Liver (tissue), 9 donors: ENCODE data around the gene RALGPS1. TPM values are rescaled to one million over a fixed set of nuclear protein-coding genes. Genes with fewer than 3 reads are reported as not detected.

ENCODE experiments used
- DNase-seq: peaks from one replicate; pipeline ENCODE4 v3.0.0-alpha.2; 2017; ENCODE audit warnings: low spot score
- H3K27ac ChIP-seq, 2 donors: one replicate each; pipeline ENCODE4 v1.7.0; 2013; ENCODE audit warnings: inconsistent platforms in 2 of 2, low read length in 2 of 2, control low read depth in 1 of 2, low read depth in 1 of 2, mild to moderate bottlenecking in 1 of 2
- H3K27me3 ChIP-seq, 4 donors: one replicate each; pipeline versions ENCODE4 v1.6.1 to v1.7.0; 2013; ENCODE audit warnings: low read length in 3 of 4, inconsistent platforms in 1 of 4, mild to moderate bottlenecking in 1 of 4, moderate library complexity in 1 of 4; ENCODE audit not compliant: control insufficient read depth in 4 of 4, insufficient read depth in 4 of 4
- H3K36me3 ChIP-seq, 4 donors: one replicate each; pipeline versions ENCODE4 v1.6.1 to v1.7.0; 2013; ENCODE audit warnings: low read length in 3 of 4, mild to moderate bottlenecking in 3 of 4, low read depth in 1 of 4, moderate library complexity in 1 of 4; ENCODE audit not compliant: control insufficient read depth in 4 of 4, insufficient read depth in 3 of 4
- H3K4me1 ChIP-seq, 4 donors: one replicate each; pipeline versions ENCODE4 v1.6.1 to v1.7.0; 2013; ENCODE audit warnings: low read length in 3 of 4, mild to moderate bottlenecking in 3 of 4, moderate library complexity in 1 of 4; ENCODE audit not compliant: control insufficient read depth in 4 of 4, insufficient read depth in 4 of 4
- H3K4me3 ChIP-seq, 3 donors: one replicate each; pipeline versions ENCODE4 v1.6.1 to v1.7.0; 2013; ENCODE audit warnings: low read length in 3 of 3, control low read depth in 1 of 3, low read depth in 1 of 3, mild to moderate bottlenecking in 1 of 3
- H3K9ac ChIP-seq, 2 donors: one replicate each; pipeline ENCODE4 v1.7.0; 2013; ENCODE audit warnings: low read length in 2 of 2, mild to moderate bottlenecking in 2 of 2, moderate library complexity in 2 of 2, control low read depth in 1 of 2, low read depth in 1 of 2
- H3K9me3 ChIP-seq, 4 donors: one replicate each; pipeline versions ENCODE4 v1.6.1 to v1.7.0; 2013; ENCODE audit warnings: low read length in 3 of 4; ENCODE audit not compliant: control insufficient read depth in 4 of 4
- ATF3 ChIP-seq: IDR thresholded peaks from 2 replicates; pipeline ENCODE4 v1.6.1; 2016; ENCODE audit warnings: antibody characterized with exemption
- CTCF ChIP-seq: fragments of 150-350 bp; IDR thresholded peaks from 2 replicates; pipeline ENCODE4 v1.5.1; 2017; ENCODE audit warnings: improper control_type of control experiment, low read depth, low read length; ENCODE audit not compliant: missing input control
- FOXA1 ChIP-seq: IDR thresholded peaks from 2 replicates; pipeline ENCODE4 v1.6.1; 2016; ENCODE audit warnings: antibody characterized with exemption
- FOXA2 ChIP-seq: IDR thresholded peaks from 2 replicates; pipeline ENCODE4 v1.6.1; 2016; ENCODE audit warnings: antibody characterized with exemption
- GABPA ChIP-seq, 2 donors: IDR thresholded peaks in 1 of 2; conservative IDR thresholded peaks in 1 of 2; 2 replicates each; pipeline ENCODE4 v1.6.1; 2016; ENCODE audit warnings: antibody characterized with exemption in 2 of 2, mild to moderate bottlenecking in 1 of 2, moderate library complexity in 1 of 2
- HNF4A ChIP-seq, 2 donors: conservative IDR thresholded peaks; 2 replicates each; pipeline ENCODE4 v1.6.1; 2016; ENCODE audit warnings: antibody characterized with exemption in 2 of 2, mild to moderate bottlenecking in 2 of 2
- HNF4G ChIP-seq: IDR thresholded peaks from 2 replicates; pipeline ENCODE4 v1.6.1; 2016; ENCODE audit warnings: antibody characterized with exemption
- MAX ChIP-seq: IDR thresholded peaks from 2 replicates; pipeline ENCODE4 v1.6.1; 2016; ENCODE audit warnings: antibody characterized with exemption
- NR2F2 ChIP-seq: IDR thresholded peaks from 2 replicates; pipeline ENCODE4 v1.6.1; 2016; ENCODE audit warnings: antibody characterized with exemption
- RAD21 ChIP-seq, 2 donors: IDR thresholded peaks; 2 replicates each; pipeline ENCODE4 v1.6.1; 2016; ENCODE audit warnings: antibody characterized with exemption in 2 of 2, mild to moderate bottlenecking in 2 of 2
- REST ChIP-seq: IDR thresholded peaks from 2 replicates; pipeline ENCODE4 v1.6.1; 2016; ENCODE audit warnings: antibody characterized with exemption, mild to moderate bottlenecking
- SP1 ChIP-seq: IDR thresholded peaks from 2 replicates; pipeline ENCODE4 v1.6.1; 2018; ENCODE audit warnings: antibody characterized with exemption, mild to moderate bottlenecking
- TAF1 ChIP-seq: conservative IDR thresholded peaks from 2 replicates; pipeline ENCODE4 v1.6.1; 2016; ENCODE audit warnings: antibody characterized with exemption, mild to moderate bottlenecking
- YY1 ChIP-seq: IDR thresholded peaks from 2 replicates; pipeline ENCODE4 v1.6.1; 2016; ENCODE audit warnings: antibody characterized with exemption, mild to moderate bottlenecking
- WGBS: extraction: QIAGEN DNeasy Blood & Tissue Kit; methylation state at CpG from one replicate; pipeline ENCODE4 v1.1.7; 2013; 5-methylcytosine and 5-hydroxymethylcytosine counted together
- polyA plus RNA-seq, 2 donors: library from polyadenylated mRNA; stranded (reverse) in 1 of 2; unstranded in 1 of 2; fragments of 200-250 nt in 1 of 2; fragments of >200 nt in 1 of 2; fragmentation: Nextera tagmentation in 1 of 2; extraction: Ambion mirVana in 1 of 2; gene quantifications; one replicate each; pipeline versions ENCODE4 v1.2.1 to v1.2.3, GENCODE V29; 2013 to 2015
- total RNA-seq, 2 donors: library from RNA; depleted of rRNA; stranded (reverse); fragments of >200 nt; gene quantifications; one replicate each; pipeline ENCODE4 v1.2.3, GENCODE V29; 2014
- TF ChIP-seq, protein P1 (sequence below): IDR thresholded peaks from 2 replicates; pipeline ENCODE4 v1.6.1; 2016; ENCODE audit warnings: antibody characterized with exemption
- donor health status: healthy.
- donor health status: healthy.
- donor health status: healthy.
- donor health status: healthy.
- donor health status: healthy.

Gene RALGPS1
- total and polyA plus RNA-seq, 4 donors: 1.4 to 2.7 (median 2.0) TPM

- WGBS: 93% methylated on average over 5 of the region's 5 CpGs
- Histone ChIP-seq H3K27me3 (no peaks in the 10 kb centered on the region), H3K4me3 (no peak overlapping the region), H3K9me3 (no peaks in the 10 kb centered on the region), H3K27ac (no peak overlapping the region), H3K4me1 (no peaks in the 10 kb centered on the region), H3K9ac (no peak overlapping the region), H3K36me3 (no peaks in the 10 kb centered on the region)
- DNase-seq: no peak
- TF ChIP-seq NR2F2 (no peak), YY1 (no peak)
Measured at GRCh38 chr9:127038531-127038930, 123.9 kb downstream of the RALGPS1 start.

DNA sequence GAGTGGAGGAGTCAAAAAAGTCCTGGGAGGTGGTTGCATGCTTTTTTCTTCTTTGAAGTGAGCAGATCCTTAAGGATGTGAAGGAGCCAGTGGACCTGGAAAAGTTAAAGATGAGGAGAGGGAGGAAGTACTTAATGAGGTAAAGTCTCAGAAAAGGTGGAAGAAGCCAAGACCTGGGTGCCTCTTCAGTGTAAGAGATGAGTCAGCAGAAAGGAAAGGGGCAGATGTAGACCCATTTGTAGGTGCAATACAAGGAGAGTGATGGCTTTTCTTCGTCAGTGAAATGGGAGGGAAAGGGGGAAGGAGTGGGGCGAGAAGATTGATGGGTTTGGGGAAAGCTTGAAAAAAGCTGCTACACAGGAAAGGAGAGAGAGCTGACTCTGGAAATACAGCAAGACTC, 124.9 kb downstream of the RALGPS1 start:
- Histone ChIP-seq H3K27ac (no peak overlapping the region), H3K36me3 (no peaks in the 10 kb centered on the region), H3K9me3 (no peaks in the 10 kb centered on the region), H3K27me3 (no peaks in the 10 kb centered on the region), H3K4me3 (no peak overlapping the region), H3K9ac (no peak overlapping the region), H3K4me1 (no peaks in the 10 kb centered on the region)
- no peak for DNase-seq
- WGBS: 94% methylated on average over 2 of the region's 2 CpGs
- no peak for TF ChIP-seq HNF4G
- no peak for TF ChIP-seq TAF1
- TF ChIP-seq, protein P1, sequence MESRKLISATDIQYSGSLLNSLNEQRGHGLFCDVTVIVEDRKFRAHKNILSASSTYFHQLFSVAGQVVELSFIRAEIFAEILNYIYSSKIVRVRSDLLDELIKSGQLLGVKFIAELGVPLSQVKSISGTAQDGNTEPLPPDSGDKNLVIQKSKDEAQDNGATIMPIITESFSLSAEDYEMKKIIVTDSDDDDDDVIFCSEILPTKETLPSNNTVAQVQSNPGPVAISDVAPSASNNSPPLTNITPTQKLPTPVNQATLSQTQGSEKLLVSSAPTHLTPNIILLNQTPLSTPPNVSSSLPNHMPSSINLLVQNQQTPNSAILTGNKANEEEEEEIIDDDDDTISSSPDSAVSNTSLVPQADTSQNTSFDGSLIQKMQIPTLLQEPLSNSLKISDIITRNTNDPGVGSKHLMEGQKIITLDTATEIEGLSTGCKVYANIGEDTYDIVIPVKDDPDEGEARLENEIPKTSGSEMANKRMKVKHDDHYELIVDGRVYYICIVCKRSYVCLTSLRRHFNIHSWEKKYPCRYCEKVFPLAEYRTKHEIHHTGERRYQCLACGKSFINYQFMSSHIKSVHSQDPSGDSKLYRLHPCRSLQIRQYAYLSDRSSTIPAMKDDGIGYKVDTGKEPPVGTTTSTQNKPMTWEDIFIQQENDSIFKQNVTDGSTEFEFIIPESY: no peak
- no peak for TF ChIP-seq SP1
- no peak for TF ChIP-seq CTCF

- 97% methylated on average over 1 of the region's 1 CpG for WGBS
- Histone ChIP-seq H3K27ac (no peak overlapping the region), H3K9ac (no peak overlapping the region)
Measured at GRCh38 chr9:127045148-127045547, 130.6 kb downstream of the RALGPS1 start.

GRCh38 chr9:127047971-127048370, 133.4 kb downstream of the RALGPS1 start:
- Histone ChIP-seq H3K9me3 (no peaks in the 10 kb centered on the region), H3K36me3 (no peaks in the 10 kb centered on the region), H3K27me3 (no peaks in the 10 kb centered on the region), H3K27ac (no peak overlapping the region), H3K9ac (no peak overlapping the region), H3K4me1 (no peaks in the 10 kb centered on the region), H3K4me3 (no peak overlapping the region)
- DNase-seq: no peak
- 98% methylated on average over 3 of the region's 3 CpGs for WGBS
- TF ChIP-seq MAX: no peak
- no peak for TF ChIP-seq REST
- no peak for TF ChIP-seq HNF4A (conservative IDR thresholded peaks at IDR 0.05)
- no peak for TF ChIP-seq ATF3
- no peak for TF ChIP-seq GABPA (IDR thresholded peaks at IDR 0.05 in 1 of 2, conservative IDR thresholded peaks at IDR 0.05 in 1 of 2)
- TF ChIP-seq NR2F2: no peak
- no peak for TF ChIP-seq YY1
- TF ChIP-seq CTCF: no peak
- no peak for TF ChIP-seq HNF4G

More at GRCh38 chr9:127045148-127045547, 130.6 kb downstream of the RALGPS1 start:
- no peaks in the 10 kb centered on the region for H3K27me3 ChIP-seq
- no peak for DNase-seq
- no peak overlapping the region for H3K4me3 ChIP-seq
- no peak for TF ChIP-seq FOXA2
- TF ChIP-seq FOXA1: no peak
- TF ChIP-seq GABPA (IDR thresholded peaks at IDR 0.05 in 1 of 2, conservative IDR thresholded peaks at IDR 0.05 in 1 of 2): no peak
- no peak for TF ChIP-seq RAD21 (IDR thresholded peaks at IDR 0.05)
- no peak for TF ChIP-seq TAF1
- TF ChIP-seq HNF4A (conservative IDR thresholded peaks at IDR 0.05): no peak
- no peaks in the 10 kb centered on the region for H3K36me3 ChIP-seq
- no peaks in the 10 kb centered on the region for H3K9me3 ChIP-seq
- H3K4me1 ChIP-seq: no peaks in the 10 kb centered on the region
